Upper lobe of right lung (tissue), 1 donor: ENCODE results near the gene MUC5AC. TPM values are rescaled to one million over a fixed set of nuclear protein-coding genes. Genes with fewer than 3 reads are reported as not detected.
A peak's percentile ranks its signal among the peaks of the same experiment; 100 is the strongest.

Experiments
- ATAC-seq: fragments of 200-7000 bp; cut with Tn5 transposase; one replicate; pipeline ENCODE4 v1.9.1; 2020; ENCODE audit warnings: mild to moderate bottlenecking, moderate library complexity
- DNase-seq: peaks from one replicate; pipeline ENCODE4 v3.0.0-alpha.2; 2020
- H3K27ac ChIP-seq: fragments of 200-600 bp; one replicate; pipeline ENCODE4 v1.8.0; 2022
- H3K27me3 ChIP-seq: fragments of 200-600 bp; one replicate; pipeline ENCODE4 v1.8.0; 2022; ENCODE audit warnings: mild to moderate bottlenecking
- H3K36me3 ChIP-seq: fragments of 200-600 bp; one replicate; pipeline ENCODE4 v1.8.0; 2022
- H3K4me1 ChIP-seq: fragments of 200-600 bp; one replicate; pipeline ENCODE4 v1.8.0; 2022
- H3K4me3 ChIP-seq: fragments of 200-600 bp; one replicate; pipeline ENCODE4 v1.8.0; 2022; ENCODE audit warnings: mild to moderate bottlenecking
- H3K9me3 ChIP-seq: fragments of 200-600 bp; one replicate; pipeline ENCODE4 v1.8.0; 2022
- CTCF ChIP-seq: fragments of 200-600 bp; IDR thresholded peaks from one replicate; pipeline ENCODE4 v1.8.0; 2022; ENCODE audit warnings: antibody characterized with exemption
- intact Hi-C: fragments of 100-400 bp; cut with DNase I; formaldehyde crosslinking; loops from one replicate; pipeline ENCODE4 v1.11.0; 2022
- total RNA-seq: library from RNA; stranded (reverse); fragmentation: NEBNext Ultra II Directional; extraction: Animal tissue kit (Norgen Biotek cat#: 25700); gene quantifications from one replicate; pipeline ENCODE4 v1.2.1, GENCODE V29; 2021
- donor health status: DM: no; HTN: yes; CAD: no; lungs with severe emphysema.

MUC5AC gene
- total RNA-seq, 1 donor from 2014 or later: not detected

DNA sequence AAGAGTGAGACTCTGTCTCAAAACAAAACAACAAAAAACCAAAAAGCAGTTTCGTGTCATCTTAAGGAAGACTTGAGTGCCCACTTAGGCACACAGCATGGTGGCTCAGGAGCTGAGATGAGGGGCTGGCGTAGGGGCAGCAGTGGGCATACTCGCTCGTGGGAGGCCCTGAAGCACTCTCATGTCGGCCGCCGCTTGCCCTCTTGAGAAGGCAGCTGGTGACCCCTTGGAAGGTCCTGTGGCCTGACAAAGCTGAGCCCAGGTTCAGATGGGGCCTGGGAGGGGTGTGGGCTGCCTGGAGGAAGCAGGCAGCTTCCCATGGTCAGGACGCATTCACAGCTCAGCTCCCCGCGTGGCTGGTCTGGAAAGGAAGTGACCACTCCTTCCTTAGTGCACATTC is 80.1 kb downstream of the MUC5AC start:
- H3K27me3 ChIP-seq: no peaks in the 10 kb centered on the region
- no peak for DNase-seq

DNA sequence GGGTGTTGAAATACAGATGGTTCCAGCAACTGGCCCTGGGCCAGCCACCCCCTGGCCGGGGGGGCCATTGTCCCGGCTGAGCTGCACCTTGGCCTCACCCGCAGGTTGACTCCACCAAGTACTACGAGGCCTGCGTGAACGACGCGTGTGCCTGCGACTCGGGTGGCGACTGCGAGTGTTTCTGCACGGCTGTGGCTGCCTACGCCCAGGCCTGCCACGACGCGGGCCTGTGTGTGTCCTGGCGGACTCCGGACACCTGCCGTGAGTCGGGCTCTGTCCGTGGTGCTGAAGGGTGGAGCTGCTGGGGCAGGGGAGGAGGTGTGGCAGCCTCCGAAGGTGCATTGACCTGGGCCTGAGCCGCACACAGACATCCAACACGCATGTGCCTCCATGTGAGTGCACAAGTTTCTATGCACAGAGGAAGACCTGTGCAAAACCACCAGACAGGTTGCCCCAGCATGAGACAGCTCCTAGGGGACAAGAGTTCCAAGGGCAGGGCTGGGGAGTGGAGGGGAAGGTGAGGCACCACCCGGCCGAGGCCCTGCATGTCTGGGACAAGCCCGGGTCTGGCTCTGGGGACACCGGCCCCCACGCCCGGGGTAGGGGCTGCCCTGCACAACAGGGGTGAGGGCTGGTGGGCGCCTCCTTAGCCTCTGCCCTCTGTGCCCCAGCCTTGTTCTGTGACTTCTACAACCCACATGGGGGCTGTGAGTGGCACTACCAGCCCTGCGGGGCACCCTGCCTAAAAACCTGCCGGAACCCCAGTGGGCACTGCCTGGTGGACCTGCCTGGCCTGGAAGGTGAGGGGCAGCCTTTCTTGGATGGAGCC is 81.2 kb downstream of the MUC5AC start:
- ATAC-seq: peak; percentile 26
- Histone ChIP-seq H3K27ac (no peak overlapping the region), H3K36me3 (no peaks in the 10 kb centered on the region), H3K9me3 (no peaks in the 10 kb centered on the region), H3K27me3 (no peaks in the 10 kb centered on the region), H3K4me3 (no peak overlapping the region), H3K4me1 (no peaks in the 10 kb centered on the region)
- DNase-seq: no peak
- no peak for TF ChIP-seq CTCF
- intact Hi-C loops: no loop called here

More for the DNA sequence above, 80.1 kb downstream of the MUC5AC start:
- Histone ChIP-seq H3K36me3 (no peaks in the 10 kb centered on the region), H3K27ac (no peak overlapping the region), H3K4me3 (no peak overlapping the region), H3K4me1 (no peaks in the 10 kb centered on the region), H3K9me3 (no peaks in the 10 kb centered on the region)
- intact Hi-C loops: no loop called here
- TF ChIP-seq CTCF: no peak
- no peak for ATAC-seq

DNA sequence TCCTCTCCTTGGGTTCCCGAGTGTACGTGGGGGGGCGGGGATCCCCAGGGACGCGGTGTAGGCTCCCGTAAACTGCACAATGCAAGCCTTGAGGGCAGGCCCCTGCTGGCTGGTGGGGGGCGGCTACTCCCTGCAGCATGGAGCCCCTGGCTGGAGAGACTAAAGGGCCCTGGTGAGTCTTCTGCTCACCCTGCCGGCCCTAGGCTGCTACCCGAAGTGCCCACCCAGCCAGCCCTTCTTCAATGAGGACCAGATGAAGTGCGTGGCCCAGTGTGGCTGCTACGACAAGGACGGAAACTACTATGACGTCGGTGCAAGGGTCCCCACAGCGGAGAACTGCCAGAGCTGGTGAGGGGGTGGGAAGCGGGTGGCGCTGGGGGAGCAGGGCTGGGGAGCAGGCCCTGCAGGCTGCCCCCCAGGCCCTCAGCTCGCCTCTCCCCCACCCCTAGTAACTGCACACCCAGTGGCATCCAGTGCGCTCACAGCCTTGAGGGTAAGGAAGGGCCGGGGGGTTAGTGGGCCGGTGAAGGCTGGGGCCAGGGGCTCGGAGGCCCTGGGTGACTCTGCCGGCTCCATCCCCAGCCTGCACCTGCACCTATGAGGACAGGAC is 81.9 kb downstream of the MUC5AC start:
- no peak for TF ChIP-seq CTCF
- DNase-seq: no peak
- ATAC-seq: no peak
- H3K4me1 ChIP-seq: no peaks in the 10 kb centered on the region
- H3K4me3 ChIP-seq: no peak overlapping the region
- no peaks in the 10 kb centered on the region for H3K27me3 ChIP-seq
- intact Hi-C loops: no loop called here
- H3K27ac ChIP-seq: no peak overlapping the region
- H3K36me3 ChIP-seq: no peaks in the 10 kb centered on the region
- H3K9me3 ChIP-seq: no peaks in the 10 kb centered on the region

DNA sequence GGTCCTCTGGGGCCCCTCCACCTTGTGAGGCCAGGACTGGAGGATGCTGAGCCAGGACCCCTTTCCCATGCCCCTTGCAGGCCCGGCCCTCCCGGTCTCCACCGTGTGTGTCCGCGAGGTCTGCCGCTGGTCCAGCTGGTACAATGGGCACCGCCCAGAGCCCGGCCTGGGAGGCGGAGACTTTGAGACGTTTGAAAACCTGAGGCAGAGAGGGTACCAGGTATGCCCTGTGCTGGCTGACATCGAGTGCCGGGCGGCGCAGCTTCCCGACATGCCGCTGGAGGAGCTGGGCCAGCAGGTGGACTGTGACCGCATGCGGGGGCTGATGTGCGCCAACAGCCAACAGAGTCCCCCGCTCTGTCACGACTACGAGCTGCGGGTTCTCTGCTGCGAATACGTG is 83.0 kb downstream of the MUC5AC start:
- Histone ChIP-seq H3K27ac (no peak overlapping the region), H3K36me3 (no peaks in the 10 kb centered on the region), H3K9me3 (no peaks in the 10 kb centered on the region), H3K27me3 (no peaks in the 10 kb centered on the region), H3K4me1 (no peaks in the 10 kb centered on the region), H3K4me3 (no peak overlapping the region)
- no peak for TF ChIP-seq CTCF
- DNase-seq (no peak), ATAC-seq (no peak)
- intact Hi-C loops: no loop called here

GRCh38 chr11:1241706-1242105 is 84.0 kb downstream of the MUC5AC start:
- no peak for TF ChIP-seq CTCF
- intact Hi-C loops: no loop called here

More at GRCh38 chr11:1241706-1242105, 84.0 kb downstream of the MUC5AC start:
- Histone ChIP-seq H3K27ac (no peak overlapping the region), H3K4me3 (no peak overlapping the region), H3K9me3 (no peaks in the 10 kb centered on the region), H3K27me3 (no peaks in the 10 kb centered on the region), H3K4me1 (no peaks in the 10 kb centered on the region), H3K36me3 (no peaks in the 10 kb centered on the region)
- DNase-seq (no peak), ATAC-seq (no peak)
